Pancreas (tissue), 10 donors: ENCODE data around the gene HSF5. TPM values are rescaled to one million over a fixed set of nuclear protein-coding genes. Genes with fewer than 3 reads are reported as not detected.

Experiments
- ATAC-seq, 4 donors: fragments of 200-7000 bp; cut with Tn5 transposase; one replicate each; pipeline versions ENCODE4 v1.8.0 to v1.9.1; 2020; ENCODE audit warnings: mild to moderate bottlenecking in 4 of 4, moderate library complexity in 4 of 4
- DNase-seq, 6 donors: peaks; one replicate each; pipeline ENCODE4 v3.0.0-alpha.2; 2020
- FAIRE-seq: peaks from 2 replicates; lab custom pipeline; 2012; peaks lifted over from hg19 to GRCh38; lab: Jason Lieb, UNC
- H3K27ac ChIP-seq, 4 donors: fragments of 200-600 bp; sonication (generic); 1 replicate in 3 of 4; 2 replicates in 1 of 4; pipeline versions ENCODE4 v1.5.0 to v1.8.0; 2020
- H3K27me3 ChIP-seq, 4 donors: fragments of 200-600 bp; one replicate each; pipeline ENCODE4 v1.8.0; 2021
- H3K36me3 ChIP-seq, 3 donors: fragments of 200-600 bp; sonication (generic) in 1 of 3; one replicate each; pipeline versions ENCODE4 v1.5.0 to v1.8.0; 2020 to 2021
- H3K4me1 ChIP-seq, 3 donors: fragments of 200-600 bp; one replicate each; pipeline ENCODE4 v1.8.0; 2021
- H3K4me3 ChIP-seq, 4 donors: fragments of 200-600 bp; sonication (generic) in 2 of 4; one replicate each; pipeline versions ENCODE4 v1.5.0 to v1.8.0; 2020 to 2021
- H3K9me3 ChIP-seq, 4 donors: fragments of 200-600 bp; one replicate each; pipeline ENCODE4 v1.8.0; 2021
- WGBS, 2 donors: extraction: QIAGEN DNeasy Blood & Tissue Kit; methylation state at CpG; one replicate each; pipeline ENCODE4 v1.1.7; 2013; 5-methylcytosine and 5-hydroxymethylcytosine counted together
- intact Hi-C, 3 donors: fragments of 100-400 bp; cut with DNase I; formaldehyde crosslinking; loops; one replicate each; pipeline versions ENCODE4 v1.11.1 to v1.14.2; 2022
- polyA plus RNA-seq, 2 donors: library from polyadenylated mRNA; stranded (reverse); fragments of 200-250 nt; gene quantifications; one replicate each; pipeline ENCODE4 v1.2.3, GENCODE V29; 2013
- total RNA-seq, 6 donors: library from RNA; stranded (reverse); fragmentation: NEBNext Ultra II Directional in 4 of 6; extraction: Animal tissue kit (Norgen Biotek cat#: 25700) in 4 of 6; gene quantifications; one replicate each; pipeline versions ENCODE4 v1.2.1 to v1.2.4, GENCODE V29; 2021 to 2023
- TF ChIP-seq, protein P1 (sequence below), 4 donors: fragments of 200-600 bp; sonication (generic) in 3 of 4; IDR thresholded peaks; one replicate each; pipeline versions ENCODE4 v1.5.0 to v1.8.0; 2021; ENCODE audit warnings: antibody characterized with exemption in 4 of 4
- donor health status: healthy with polysubstance abuse.
- donor health status: DM: no; HTN: no; CAD: no; lungs with moderate emphysema.
- donor health status: DM: no; HTN: no; CAD: no.
- donor health status: control.
- donor health status: control.
- donor health status: Bipolar disorder and iron deficiency.
- donor health status: DM: yes; HTN: yes; CAD: no.
- donor health status: DM: no; HTN: no; CAD: no.
- donor health status: DM: no; HTN: no; CAD: no.
- donor health status: DM: yes; HTN: yes; CAD: no.

The HSF5 gene
- total and polyA plus RNA-seq, 8 donors = 0.04 TPM; not detected in 7

DNA sequence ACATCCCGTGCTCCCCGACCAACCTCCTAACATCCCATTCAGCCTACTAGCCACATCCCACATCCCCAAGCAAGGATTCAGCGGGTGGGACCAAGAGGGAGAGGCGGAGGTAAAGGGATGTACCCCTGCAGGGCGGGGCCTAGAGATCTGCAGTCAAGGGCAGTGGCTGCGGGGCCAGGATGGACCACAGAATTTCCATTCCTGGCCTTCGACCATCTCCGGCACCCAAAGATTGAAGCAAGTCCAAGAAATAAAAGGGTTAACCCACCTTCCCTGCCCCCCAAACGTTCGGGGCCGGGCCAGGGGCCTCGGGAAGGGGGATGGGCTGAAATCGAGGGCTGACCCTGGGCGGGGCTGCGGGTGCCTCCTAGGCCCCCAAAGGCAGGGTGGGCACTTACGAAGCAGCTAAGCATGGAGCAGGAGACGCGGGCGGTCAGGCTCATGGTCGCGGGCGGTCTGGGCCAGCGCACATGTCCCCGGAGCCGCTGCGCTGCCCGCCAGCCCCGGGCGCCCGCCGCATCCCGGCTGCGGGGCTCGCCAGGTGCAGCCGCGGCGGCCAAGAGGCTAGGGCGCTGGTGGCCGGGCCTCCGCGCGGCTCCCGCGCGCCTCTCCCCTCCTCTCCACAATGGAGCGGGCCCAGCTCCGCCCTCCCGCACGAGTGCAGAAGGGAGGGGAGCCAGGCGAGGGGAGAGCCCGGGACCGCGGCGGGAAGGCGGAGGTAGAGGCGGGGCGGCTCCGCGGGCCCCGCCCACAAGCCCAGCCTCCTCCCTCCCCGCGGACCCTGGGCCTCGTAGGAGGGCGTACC lies 26.0 kb upstream of the HSF5 start, which contains the start of gene MTMR4:
MTMR4 (minus strand) TSS at position 674 of the 805 bp plus-strand sequence; CDS start at position 443, 231 bp downstream.
- TF ChIP-seq, protein P1, sequence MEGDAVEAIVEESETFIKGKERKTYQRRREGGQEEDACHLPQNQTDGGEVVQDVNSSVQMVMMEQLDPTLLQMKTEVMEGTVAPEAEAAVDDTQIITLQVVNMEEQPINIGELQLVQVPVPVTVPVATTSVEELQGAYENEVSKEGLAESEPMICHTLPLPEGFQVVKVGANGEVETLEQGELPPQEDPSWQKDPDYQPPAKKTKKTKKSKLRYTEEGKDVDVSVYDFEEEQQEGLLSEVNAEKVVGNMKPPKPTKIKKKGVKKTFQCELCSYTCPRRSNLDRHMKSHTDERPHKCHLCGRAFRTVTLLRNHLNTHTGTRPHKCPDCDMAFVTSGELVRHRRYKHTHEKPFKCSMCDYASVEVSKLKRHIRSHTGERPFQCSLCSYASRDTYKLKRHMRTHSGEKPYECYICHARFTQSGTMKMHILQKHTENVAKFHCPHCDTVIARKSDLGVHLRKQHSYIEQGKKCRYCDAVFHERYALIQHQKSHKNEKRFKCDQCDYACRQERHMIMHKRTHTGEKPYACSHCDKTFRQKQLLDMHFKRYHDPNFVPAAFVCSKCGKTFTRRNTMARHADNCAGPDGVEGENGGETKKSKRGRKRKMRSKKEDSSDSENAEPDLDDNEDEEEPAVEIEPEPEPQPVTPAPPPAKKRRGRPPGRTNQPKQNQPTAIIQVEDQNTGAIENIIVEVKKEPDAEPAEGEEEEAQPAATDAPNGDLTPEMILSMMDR (IDR thresholded peaks at IDR 0.05) = no peak
- H3K27me3 ChIP-seq = no peaks in the 10 kb centered on the region
- peak; percentile 82 to 93 (median 88) for DNase-seq
- intact Hi-C loops = no loop called here
- H3K36me3 ChIP-seq = peaks cover 3 to 21% (median 4%) of the 10 kb centered on the region in 3 donors
- H3K27ac ChIP-seq = peak within 1 kb of the TSS; percentile 17 to 60 (median 38)
- peak; percentile 32 to 56 (median 52) for ATAC-seq
- H3K9me3 ChIP-seq = no peaks in the 10 kb centered on the region
- H3K4me1 ChIP-seq = peaks cover 0 to 16% (median 16%) of the 10 kb centered on the region in 3 donors
- FAIRE-seq = no peak
- 1% methylated on average over 36 to 64 of the region's 64 CpGs for WGBS, 2 donors
- H3K4me3 ChIP-seq = peak within 1 kb of the TSS; percentile 59 to 82 (median 68)

DNA sequence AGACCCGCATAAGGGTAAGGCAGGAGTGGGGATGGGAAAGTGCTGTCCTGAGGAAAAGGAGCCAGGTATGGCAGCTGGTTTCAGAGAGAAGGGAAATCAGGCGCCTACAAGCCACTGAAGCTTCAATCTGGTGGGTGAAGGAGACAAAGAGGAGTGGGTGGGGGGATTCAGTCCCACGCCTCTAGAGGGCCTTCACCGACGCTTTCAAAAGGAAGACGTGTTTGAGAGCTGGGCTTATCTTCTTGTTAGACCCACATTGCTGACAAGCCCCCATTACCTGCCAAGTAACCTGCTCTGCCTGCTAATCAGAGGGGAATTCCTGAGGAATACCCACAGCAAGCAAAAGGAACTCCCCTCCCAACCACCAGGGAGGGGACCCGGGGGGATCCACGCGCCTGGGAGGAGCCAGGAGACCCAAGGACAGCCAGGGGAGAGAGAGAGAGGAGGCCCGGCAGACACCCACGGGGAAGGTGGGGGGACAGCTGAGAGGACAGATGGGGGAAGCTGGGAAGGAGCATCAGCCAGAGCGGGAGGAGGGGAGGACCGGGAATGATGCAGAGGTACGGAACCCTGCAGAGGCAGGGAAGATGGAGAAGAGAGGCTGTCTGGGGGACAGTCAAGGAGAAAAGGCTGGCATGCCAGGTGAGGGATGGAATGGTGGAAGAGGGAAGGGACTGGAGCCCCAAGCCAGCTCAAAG lies 25.2 kb upstream of the HSF5 start:
- intact Hi-C loops = no loop called here

DNA sequence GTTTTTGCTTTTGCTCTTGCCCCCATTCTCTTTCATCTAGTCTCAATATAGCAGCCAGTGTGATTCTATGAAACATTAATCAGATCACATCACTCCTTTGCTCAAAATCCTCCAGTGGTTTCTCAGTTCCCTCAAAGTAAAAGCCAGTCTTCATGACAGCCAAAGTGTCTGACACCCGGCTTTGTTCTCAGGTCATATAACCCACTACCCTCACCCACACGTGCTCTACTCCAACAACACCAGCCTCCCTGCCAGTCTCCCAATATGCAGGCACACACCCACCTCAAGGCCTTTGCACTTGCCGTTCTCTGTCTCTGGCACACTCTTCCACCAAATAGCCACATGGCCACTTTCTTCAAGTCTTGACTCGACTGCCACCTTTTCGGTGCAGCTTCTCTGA lies 21.9 kb upstream of the HSF5 start:
- Histone ChIP-seq H3K27ac (no peak overlapping the region), H3K36me3 (peaks cover 7 to 45% (median 33%) of the 10 kb centered on the region in 3 donors), H3K9me3 (no peaks in the 10 kb centered on the region), H3K4me1 (peaks cover 0 to 5% (median 4%) of the 10 kb centered on the region in 3 donors), H3K4me3 (no peak overlapping the region), H3K27me3 (no peaks in the 10 kb centered on the region)
- FAIRE-seq = no peak
- TF ChIP-seq, protein P1 (IDR thresholded peaks at IDR 0.05) = no peak
- no peak for ATAC-seq
- DNase-seq = no peak
- 88 to 93% methylated on average over 5 of the region's 5 CpGs for WGBS, 2 donors
- intact Hi-C loops = no loop called here

More for the DNA sequence above, 25.2 kb upstream of the HSF5 start:
- Histone ChIP-seq H3K4me3 (peak overlapping the region; percentile 59 to 82 (median 68)), H3K27me3 (no peaks in the 10 kb centered on the region), H3K27ac (no peak overlapping the region), H3K9me3 (no peaks in the 10 kb centered on the region), H3K4me1 (peaks cover 0 to 16% (median 16%) of the 10 kb centered on the region in 3 donors), H3K36me3 (peaks cover 7 to 28% (median 10%) of the 10 kb centered on the region in 3 donors)
- ATAC-seq (no peak), DNase-seq (no peak), FAIRE-seq (no peak)
- TF ChIP-seq, protein P1 (IDR thresholded peaks at IDR 0.05) = no peak
- 36 to 40% methylated on average over 14 of the region's 14 CpGs for WGBS, 2 donors

DNA sequence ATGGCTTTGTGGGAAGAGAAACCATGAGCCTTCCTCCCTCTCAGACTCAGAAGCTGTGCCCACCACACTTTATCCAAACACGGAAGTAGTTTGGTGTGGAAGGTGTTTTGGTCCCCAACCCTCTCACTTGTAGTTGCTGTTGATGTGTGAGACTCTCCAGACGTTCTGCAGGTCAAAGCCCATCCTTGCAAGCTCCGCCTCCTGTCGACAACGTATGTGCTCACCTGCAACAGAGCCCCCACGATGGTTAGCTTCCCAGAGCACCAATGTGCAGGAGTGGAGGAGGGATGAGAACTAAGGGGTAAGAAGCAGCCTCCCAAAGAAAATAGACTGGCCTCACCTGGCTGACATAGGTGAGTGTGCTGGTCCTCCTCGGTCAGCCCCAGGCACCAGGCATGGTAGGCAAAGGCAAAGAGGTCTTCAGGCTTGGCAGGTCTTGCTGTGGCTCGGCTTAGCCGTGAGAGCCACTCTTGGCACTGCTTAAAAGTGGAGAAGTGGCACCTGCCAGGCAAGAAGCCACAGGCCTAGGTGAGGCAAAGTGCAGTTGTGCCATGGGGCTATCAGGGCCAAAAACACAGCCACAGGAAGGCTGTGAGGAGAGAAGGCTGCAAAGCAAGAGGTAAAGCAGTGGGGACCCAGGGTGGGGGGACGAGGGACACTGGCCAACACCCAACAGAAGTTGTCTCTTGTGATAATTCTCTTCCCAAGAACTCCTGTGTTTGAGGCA lies 20.3 kb upstream of the HSF5 start:
- 80 to 83% methylated on average over 10 of the region's 10 CpGs for WGBS, 2 donors
- H3K36me3 ChIP-seq = peaks cover 9 to 58% (median 38%) of the 10 kb centered on the region in 3 donors
- FAIRE-seq = no peak

More for the DNA sequence above, 20.3 kb upstream of the HSF5 start:
- TF ChIP-seq, protein P1 (IDR thresholded peaks at IDR 0.05) = no peak
- Histone ChIP-seq H3K4me3 (no peak overlapping the region), H3K4me1 (peaks cover 0 to 2% (median under 1%) of the 10 kb centered on the region in 3 donors), H3K9me3 (no peaks in the 10 kb centered on the region), H3K27me3 (no peaks in the 10 kb centered on the region), H3K27ac (no peak overlapping the region)
- no peak for ATAC-seq
- DNase-seq = no peak
- intact Hi-C loops = no loop called here
